Lower lobe of right lung (tissue), 2 donors: ENCODE measurements around the gene TWF2. TPM values are rescaled to one million over a fixed set of nuclear protein-coding genes. Genes with fewer than 3 reads are reported as not detected.
A peak's percentile ranks its signal among the peaks of the same experiment; 100 is the strongest.

ENCODE experiments used
- ATAC-seq, 2 donors: fragments of 200-7000 bp; cut with Tn5 transposase; one replicate each; pipeline ENCODE4 v1.9.1; 2020 to 2022; ENCODE audit warnings: mild to moderate bottlenecking in 2 of 2, moderate library complexity in 2 of 2
- DNase-seq: peaks from one replicate; pipeline ENCODE4 v3.0.0-alpha.2; 2020
- H3K27ac ChIP-seq: fragments of 200-600 bp; one replicate; pipeline ENCODE4 v1.8.0; 2022
- H3K27me3 ChIP-seq: fragments of 200-600 bp; one replicate; pipeline ENCODE4 v1.8.0; 2022; ENCODE audit warnings: low read depth
- H3K36me3 ChIP-seq: fragments of 200-600 bp; one replicate; pipeline ENCODE4 v1.8.0; 2022; ENCODE audit warnings: mild to moderate bottlenecking
- H3K4me1 ChIP-seq: fragments of 200-600 bp; one replicate; pipeline ENCODE4 v1.8.0; 2022
- H3K4me3 ChIP-seq: fragments of 200-600 bp; one replicate; pipeline ENCODE4 v1.8.0; 2022; ENCODE audit warnings: mild to moderate bottlenecking
- H3K9me3 ChIP-seq: fragments of 200-600 bp; one replicate; pipeline ENCODE4 v1.8.0; 2022
- CTCF ChIP-seq: fragments of 200-600 bp; IDR thresholded peaks from one replicate; pipeline ENCODE4 v1.8.0; 2022; ENCODE audit warnings: antibody characterized with exemption, mild to moderate bottlenecking
- intact Hi-C: fragments of 100-400 bp; cut with DNase I; formaldehyde crosslinking; loops from one replicate; pipeline ENCODE4 v1.11.0; 2022
- total RNA-seq: library from RNA; stranded (reverse); fragmentation: NEBNext Ultra II Directional; extraction: Animal tissue kit (Norgen Biotek cat#: 25700); gene quantifications from one replicate; pipeline ENCODE4 v1.2.1, GENCODE V29; 2021
- donor health status: DM: no; HTN: yes; CAD: no; lungs with severe emphysema.

Gene TWF2
- total RNA-seq, 1 donor from 2014 or later, result 62.2 TPM

GRCh38 chr3:52216585-52217408, 22.2 kb downstream of the TWF2 start:
- peak; percentile 86 to 89 for ATAC-seq
- no peak for TF ChIP-seq CTCF
- H3K27ac ChIP-seq, result peak overlapping the region; percentile 81
- no peaks in the 10 kb centered on the region for H3K27me3 ChIP-seq
- no peak overlapping the region for H3K4me3 ChIP-seq
- DNase-seq, result peak; percentile 81
- no peaks in the 10 kb centered on the region for H3K9me3 ChIP-seq
- intact Hi-C loops, result no loop called here
- peaks cover 43% of the 10 kb centered on the region for H3K36me3 ChIP-seq
- H3K4me1 ChIP-seq, result peaks cover 59% of the 10 kb centered on the region

- ATAC-seq, result no peak
- Histone ChIP-seq H3K9me3 (no peaks in the 10 kb centered on the region), H3K36me3 (peaks cover 57% of the 10 kb centered on the region), H3K4me3 (no peak overlapping the region), H3K27ac (no peak overlapping the region), H3K4me1 (peaks cover 56% of the 10 kb centered on the region), H3K27me3 (no peaks in the 10 kb centered on the region)
- TF ChIP-seq CTCF, result no peak
- intact Hi-C loops, result no loop called here
- no peak for DNase-seq
These were observed 23.6 kb downstream of the TWF2 start for GRCh38 chr3:52215351-52215750.

- no peak for ATAC-seq
- no peaks in the 10 kb centered on the region for H3K9me3 ChIP-seq
- no peak overlapping the region for H3K27ac ChIP-seq
- H3K4me3 ChIP-seq, result no peak overlapping the region
- peaks cover 72% of the 10 kb centered on the region for H3K36me3 ChIP-seq
- no peak for TF ChIP-seq CTCF
- no peak for DNase-seq
- intact Hi-C loops, result no loop called here
- peaks cover 51% of the 10 kb centered on the region for H3K4me1 ChIP-seq
- H3K27me3 ChIP-seq, result no peaks in the 10 kb centered on the region
These were observed 25.1 kb downstream of the TWF2 start for GRCh38 chr3:52213901-52214300.

GRCh38 chr3:52213005-52213404, 26.0 kb downstream of the TWF2 start:
- TF ChIP-seq CTCF, result no peak
- Histone ChIP-seq H3K36me3 (peaks cover 81% of the 10 kb centered on the region), H3K4me1 (peaks cover 42% of the 10 kb centered on the region), H3K27ac (no peak overlapping the region), H3K9me3 (no peaks in the 10 kb centered on the region), H3K4me3 (no peak overlapping the region), H3K27me3 (no peaks in the 10 kb centered on the region)
- DNase-seq, result no peak
- ATAC-seq, result no peak
- intact Hi-C loops, result no loop called here

- no peak for TF ChIP-seq CTCF
- peaks cover 27% of the 10 kb centered on the region for H3K4me1 ChIP-seq
- no peak for DNase-seq
- intact Hi-C loops, result no loop called here
- H3K36me3 ChIP-seq, result peaks cover 97% of the 10 kb centered on the region
- H3K9me3 ChIP-seq, result no peaks in the 10 kb centered on the region
- H3K27me3 ChIP-seq, result no peaks in the 10 kb centered on the region
- H3K4me3 ChIP-seq, result no peak overlapping the region
- peak overlapping the region; percentile 51 for H3K27ac ChIP-seq
- ATAC-seq, result no peak
These were observed 27.6 kb downstream of the TWF2 start for GRCh38 chr3:52211268-52211891.
